Thoracic aorta endothelial cell (primary cell): ENCODE measurements around the gene TDO2. TPM values are rescaled to one million over a fixed set of nuclear protein-coding genes. Genes with fewer than 3 reads are reported as not detected.

Experiments used
- total RNA-seq: library from RNA; depleted of rRNA; stranded (reverse); fragments of >200 nt; gene quantifications from 2 replicates; pipeline ENCODE4 v1.2.3, GENCODE V29; 2012

The TDO2 gene
- total RNA-seq = not detected in 2 replicates

GRCh38 chr4:155903453-155903852, at the start of gene TDO2:
Gene TDO2, plus strand, starts transcription at chr4:155903696. Its CDS starts 63 bp downstream, at chr4:155903759.

GRCh38 chr4:155866177-155866576, 37.3 kb upstream of the TDO2 start, which contains the start of gene ASIC5:
Gene ASIC5, minus strand, starts transcription at chr4:155866277. Its CDS starts 51 bp downstream, at chr4:155866226.

GRCh38 chr4:155953151-155954117, 49.9 kb downstream of the TDO2 start, which contains the start of gene CTSO:
Gene CTSO, minus strand, starts transcription at chr4:155953866. Its CDS starts 19 bp downstream, at chr4:155953847.

Other genes starting within 250 kb of the TDO2 start
- gene GUCY1A1, start 236.8 kb upstream of the TDO2 start, total RNA-seq = 0.13 and 2.4 TPM in 2 replicates
- 0.66 and 2.2 TPM in 2 replicates for gene GUCY1B1, start 144.7 kb upstream of the TDO2 start, total RNA-seq
- gene ASIC5, start 37.4 kb upstream of the TDO2 start, total RNA-seq = not detected in 2 replicates
- gene CTSO, start 50.2 kb downstream of the TDO2 start, total RNA-seq = 5.7 and 6.9 TPM in 2 replicates